HepG2 (cell line): ENCODE results near the gene AJUBA. TPM values are rescaled to one million over a fixed set of nuclear protein-coding genes. Genes with fewer than 3 reads are reported as not detected.

ENCODE experiments used
- BRF2 ChIP-seq: sonication (generic); formaldehyde crosslinking; IDR thresholded peaks from 2 replicates; pipeline ENCODE4 v1.8.1; 2022; ENCODE audit warnings: mild to moderate bottlenecking, missing genetic modification reagents
- CSRNP1 ChIP-seq: sonication (generic); formaldehyde crosslinking; IDR thresholded peaks from 2 replicates; pipeline ENCODE4 v1.8.1; 2023; ENCODE audit warnings: mild to moderate bottlenecking, missing genetic modification reagents
- HHEX ChIP-seq: IDR thresholded peaks from 2 replicates; pipeline ENCODE4 v1.6.1; 2016; ENCODE audit warnings: control low read depth
- HMG20B ChIP-seq: conservative IDR thresholded peaks from 2 replicates; pipeline ENCODE4 v1.6.1; 2016; ENCODE audit warnings: missing genetic modification reagents, missing compliant biosample characterization
- KLF12 ChIP-seq: sonication (generic); formaldehyde crosslinking; IDR thresholded peaks from 2 replicates; pipeline ENCODE4 v1.4.0; 2020; ENCODE audit warnings: missing genetic modification reagents, borderline replicate concordance
- PAX8 ChIP-seq: sonication (generic); formaldehyde crosslinking; IDR thresholded peaks from 2 replicates; pipeline ENCODE4 v1.8.0; 2022; ENCODE audit warnings: mild to moderate bottlenecking, missing genetic modification reagents, borderline replicate concordance
- STAT5B ChIP-seq: sonication (generic); formaldehyde crosslinking; IDR thresholded peaks from 2 replicates; pipeline ENCODE4 v1.4.0; 2020; ENCODE audit warnings: missing genetic modification reagents
- ZFYVE20 ChIP-seq: sonication (generic); formaldehyde crosslinking; IDR thresholded peaks from 2 replicates; pipeline ENCODE4 v1.8.0; 2023; ENCODE audit warnings: low read depth, mild to moderate bottlenecking, moderate library complexity, missing genetic modification reagents, borderline replicate concordance
- ZKSCAN8 ChIP-seq: IDR thresholded peaks from 2 replicates; pipeline ENCODE4 v1.6.1; 2016; ENCODE audit warnings: borderline replicate concordance, missing genetic modification reagents, missing compliant biosample characterization
- ZNF205 ChIP-seq: IDR thresholded peaks from 2 replicates; pipeline ENCODE4 v1.6.1; 2018; ENCODE audit warnings: missing biosample characterization, missing genetic modification reagents
- ZNF253 ChIP-seq: sonication (generic); formaldehyde crosslinking; IDR thresholded peaks from 2 replicates; pipeline ENCODE4 v1.8.0; 2022; ENCODE audit warnings: mild to moderate bottlenecking, missing genetic modification reagents, borderline replicate concordance
- ZNF546 ChIP-seq: sonication (generic); formaldehyde crosslinking; conservative IDR thresholded peaks from 2 replicates; pipeline ENCODE4 v1.8.1; 2023; ENCODE audit warnings: mild to moderate bottlenecking, missing genetic modification reagents
- ZNF550 ChIP-seq: sonication (generic); formaldehyde crosslinking; IDR thresholded peaks from 2 replicates; pipeline ENCODE4 v1.4.0; 2020; ENCODE audit warnings: mild to moderate bottlenecking, missing genetic modification reagents, borderline replicate concordance
- ZNF652 ChIP-seq: IDR thresholded peaks from 2 replicates; pipeline ENCODE4 v1.6.1; 2016; ENCODE audit warnings: low read depth, borderline replicate concordance
- polyA plus RNA-seq, 8 experiments: library from polyadenylated mRNA; depleted of rRNA in 3 of 8; stranded (reverse) in 7 of 8; unstranded in 1 of 8; fragments of >200 nt; fragmentation: Illumina TruSeq in 4 of 8; extraction: Trizol in 4 of 8; gene quantifications; 2 replicates each; pipeline versions ENCODE4 v1.2.1 to v1.2.3, GENCODE V29; 2011 to 2016; ENCODE audit warnings: low read depth in 4 of 8, missing spikeins in 1 of 8, mixed read lengths in 1 of 8; ENCODE audit not compliant: insufficient read depth in 1 of 8
- total RNA-seq, 5 experiments: library from RNA; depleted of rRNA; stranded (reverse); fragments of >200 nt; fragmentation: Illumina TruSeq; extraction: Trizol; gene quantifications; 2 replicates each; pipeline ENCODE4 v1.2.3, GENCODE V29; 2016; ENCODE audit warnings: low read depth in 1 of 5
- TF ChIP-seq, protein P1 (sequence below): sonication (generic); formaldehyde crosslinking; IDR thresholded peaks from one replicate; pipeline ENCODE4 v1.5.1; 2020; ENCODE audit warnings: mild to moderate bottlenecking, missing genetic modification reagents; ENCODE audit errors: not compliant biosample characterization
- TF ChIP-seq, protein P2 (sequence below): sonication (generic); formaldehyde crosslinking; IDR thresholded peaks from 2 replicates; pipeline ENCODE4 v1.8.0; 2022; ENCODE audit warnings: mild to moderate bottlenecking, missing genetic modification reagents

Gene AJUBA
- total and polyA plus RNA-seq, 2 of the 13 experiments (the other 11 are each of a cell fraction or from before 2014, with no cell fraction given) = 157 to 241 TPM

- TF ChIP-seq, protein P1, sequence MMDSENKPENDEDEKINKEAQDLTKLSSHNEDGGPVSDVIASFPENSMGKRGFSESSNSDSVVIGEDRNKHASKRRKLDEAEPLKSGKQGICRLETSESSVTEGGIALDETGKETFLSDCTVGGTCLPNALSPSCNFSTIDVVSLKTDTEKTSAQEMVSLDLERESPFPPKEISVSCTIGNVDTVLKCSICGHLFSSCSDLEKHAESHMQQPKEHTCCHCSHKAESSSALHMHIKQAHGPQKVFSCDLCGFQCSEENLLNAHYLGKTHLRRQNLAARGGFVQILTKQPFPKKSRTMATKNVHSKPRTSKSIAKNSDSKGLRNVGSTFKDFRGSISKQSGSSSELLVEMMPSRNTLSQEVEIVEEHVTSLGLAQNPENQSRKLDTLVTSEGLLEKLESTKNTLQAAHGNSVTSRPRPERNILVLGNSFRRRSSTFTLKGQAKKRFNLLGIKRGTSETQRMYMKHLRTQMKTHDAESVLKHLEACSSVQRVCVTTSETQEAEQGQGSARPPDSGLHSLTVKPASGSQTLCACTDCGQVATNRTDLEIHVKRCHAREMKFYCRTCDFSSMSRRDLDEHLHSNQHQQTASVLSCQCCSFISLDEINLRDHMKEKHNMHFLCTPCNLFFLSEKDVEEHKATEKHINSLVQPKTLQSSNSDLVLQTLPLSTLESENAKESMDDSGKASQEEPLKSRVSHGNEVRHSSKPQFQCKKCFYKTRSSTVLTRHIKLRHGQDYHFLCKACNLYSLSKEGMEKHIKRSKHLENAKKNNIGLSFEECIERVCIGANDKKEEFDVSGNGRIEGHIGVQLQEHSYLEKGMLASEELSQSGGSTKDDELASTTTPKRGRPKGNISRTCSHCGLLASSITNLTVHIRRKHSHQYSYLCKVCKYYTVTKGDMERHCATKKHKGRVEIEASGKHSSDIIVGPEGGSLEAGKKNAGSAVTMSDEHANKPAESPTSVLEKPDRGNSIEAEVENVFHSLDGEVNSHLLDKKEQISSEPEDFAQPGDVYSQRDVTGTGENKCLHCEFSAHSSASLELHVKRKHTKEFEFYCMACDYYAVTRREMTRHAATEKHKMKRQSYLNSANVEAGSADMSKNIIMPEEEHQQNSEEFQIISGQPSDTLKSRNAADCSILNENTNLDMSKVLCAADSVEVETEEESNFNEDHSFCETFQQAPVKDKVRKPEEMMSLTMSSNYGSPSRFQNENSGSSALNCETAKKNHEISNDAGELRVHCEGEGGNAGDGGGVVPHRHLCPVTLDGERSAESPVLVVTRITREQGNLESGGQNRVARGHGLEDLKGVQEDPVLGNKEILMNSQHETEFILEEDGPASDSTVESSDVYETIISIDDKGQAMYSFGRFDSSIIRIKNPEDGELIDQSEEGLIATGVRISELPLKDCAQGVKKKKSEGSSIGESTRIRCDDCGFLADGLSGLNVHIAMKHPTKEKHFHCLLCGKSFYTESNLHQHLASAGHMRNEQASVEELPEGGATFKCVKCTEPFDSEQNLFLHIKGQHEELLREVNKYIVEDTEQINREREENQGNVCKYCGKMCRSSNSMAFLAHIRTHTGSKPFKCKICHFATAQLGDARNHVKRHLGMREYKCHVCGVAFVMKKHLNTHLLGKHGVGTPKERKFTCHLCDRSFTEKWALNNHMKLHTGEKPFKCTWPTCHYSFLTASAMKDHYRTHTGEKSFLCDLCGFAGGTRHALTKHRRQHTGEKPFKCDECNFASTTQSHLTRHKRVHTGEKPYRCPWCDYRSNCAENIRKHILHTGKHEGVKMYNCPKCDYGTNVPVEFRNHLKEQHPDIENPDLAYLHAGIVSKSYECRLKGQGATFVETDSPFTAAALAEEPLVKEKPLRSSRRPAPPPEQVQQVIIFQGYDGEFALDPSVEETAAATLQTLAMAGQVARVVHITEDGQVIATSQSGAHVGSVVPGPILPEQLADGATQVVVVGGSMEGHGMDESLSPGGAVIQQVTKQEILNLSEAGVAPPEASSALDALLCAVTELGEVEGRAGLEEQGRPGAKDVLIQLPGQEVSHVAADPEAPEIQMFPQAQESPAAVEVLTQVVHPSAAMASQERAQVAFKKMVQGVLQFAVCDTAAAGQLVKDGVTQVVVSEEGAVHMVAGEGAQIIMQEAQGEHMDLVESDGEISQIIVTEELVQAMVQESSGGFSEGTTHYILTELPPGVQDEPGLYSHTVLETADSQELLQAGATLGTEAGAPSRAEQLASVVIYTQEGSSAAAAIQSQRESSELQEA = peak; percentile 98
- TF ChIP-seq PAX8 (CRISPR knock-in tag) (no peak; the same call in 1 of the 2 replicates), ZNF550 (CRISPR knock-in tag) (peak; percentile 74), ZNF546 (CRISPR knock-in tag) (peak; percentile 98), HMG20B (CRISPR knock-in tag) (peak; percentile 91), ZKSCAN8 (CRISPR knock-in tag) (peak; percentile 98), KLF12 (CRISPR knock-in tag) (peak; percentile 99), STAT5B (CRISPR knock-in tag) (peak; percentile 99), ZNF205 (peak; percentile 96), CSRNP1 (CRISPR knock-in tag) (peak; percentile 92), ZNF652 (CRISPR knock-in tag) (peak; percentile 66), HHEX (CRISPR knock-in tag) (peak; percentile 52; the same call in 1 of the 2 replicates), ZNF253 (CRISPR knock-in tag) (no peak; the same call in 1 of the 2 replicates), BRF2 (peak; percentile 98; the same call in 1 of the 2 replicates), ZFYVE20 (peak; percentile 83)
- TF ChIP-seq, protein P2, sequence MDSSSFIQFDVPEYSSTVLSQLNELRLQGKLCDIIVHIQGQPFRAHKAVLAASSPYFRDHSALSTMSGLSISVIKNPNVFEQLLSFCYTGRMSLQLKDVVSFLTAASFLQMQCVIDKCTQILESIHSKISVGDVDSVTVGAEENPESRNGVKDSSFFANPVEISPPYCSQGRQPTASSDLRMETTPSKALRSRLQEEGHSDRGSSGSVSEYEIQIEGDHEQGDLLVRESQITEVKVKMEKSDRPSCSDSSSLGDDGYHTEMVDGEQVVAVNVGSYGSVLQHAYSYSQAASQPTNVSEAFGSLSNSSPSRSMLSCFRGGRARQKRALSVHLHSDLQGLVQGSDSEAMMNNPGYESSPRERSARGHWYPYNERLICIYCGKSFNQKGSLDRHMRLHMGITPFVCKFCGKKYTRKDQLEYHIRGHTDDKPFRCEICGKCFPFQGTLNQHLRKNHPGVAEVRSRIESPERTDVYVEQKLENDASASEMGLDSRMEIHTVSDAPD (CRISPR knock-in tag) = peak; percentile 84
Observed at GRCh38 chr14:22929104-22929960, 53.0 kb downstream of the AJUBA start, which contains the start of gene PRMT5 (continued).
